GM21576 (cell line): ENCODE measurements around the gene DIS3.
"Not testable (repeated sequence)": the region's sequence is repeated elsewhere in the genome, so short reads cannot be mapped to it uniquely, and the experiment has no call there.

Experiments used
- ATAC-seq: cut with Tn5 transposase; IDR thresholded peaks from one replicate; pipeline ENCODE4 v1.9.1; 2021; ENCODE audit warnings: mild to moderate bottlenecking, moderate library complexity; ENCODE audit not compliant: unreplicated experiment

The DIS3 gene

GRCh38 chr13:72745260-72745659 is 36.4 kb downstream of the DIS3 start:
- ATAC-seq, result no peak

GRCh38 chr13:72740015-72740414 is 41.7 kb downstream of the DIS3 start:
- no peak for ATAC-seq

GRCh38 chr13:72737033-72737432 is 44.7 kb downstream of the DIS3 start:
- ATAC-seq, result no peak

- ATAC-seq, result no peak
Observed at GRCh38 chr13:72728290-72728605, 53.5 kb downstream of the DIS3 start.

DNA sequence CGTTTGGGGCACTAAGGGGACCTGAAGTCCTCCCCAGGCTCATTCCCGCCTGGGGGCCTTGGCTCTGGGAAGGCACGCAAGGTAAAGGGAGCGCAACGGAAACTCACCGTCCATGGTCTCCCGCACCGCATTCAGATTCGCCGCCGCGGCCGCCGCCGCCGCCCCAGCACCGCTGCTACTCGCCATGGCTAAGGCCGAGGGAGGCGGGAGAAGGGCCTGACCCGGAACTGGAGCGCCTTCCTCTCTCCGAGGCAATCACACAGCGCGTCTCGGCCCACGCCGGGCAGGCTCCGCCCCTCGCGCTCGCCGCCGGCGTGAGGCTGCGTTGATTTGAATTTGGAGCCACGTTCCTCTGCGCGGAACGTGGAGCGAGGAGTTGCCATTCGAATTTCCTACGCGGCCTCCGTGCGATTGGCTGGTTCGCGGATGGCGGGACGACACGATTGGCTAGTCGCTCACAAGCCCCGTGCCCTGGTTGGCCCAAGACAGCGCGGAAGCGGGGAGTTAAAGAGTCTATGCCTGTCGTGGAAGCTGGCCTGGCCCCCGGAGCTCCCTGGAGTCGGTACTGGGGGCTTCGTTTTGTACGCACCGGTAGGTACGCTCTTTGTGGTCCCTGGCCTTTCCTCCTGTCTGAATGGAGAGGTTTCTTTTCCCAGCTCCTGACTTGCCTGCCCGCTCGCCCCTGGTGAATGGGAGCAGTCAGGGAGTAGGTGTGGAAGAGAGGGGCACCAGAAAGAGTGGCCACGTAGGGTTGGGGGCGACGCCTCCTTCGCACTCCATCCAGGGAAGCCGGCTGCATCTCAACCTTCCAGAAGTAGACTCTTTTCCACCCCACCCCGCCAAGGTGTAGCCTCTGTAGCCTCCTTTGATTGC is 54.0 kb downstream of the DIS3 start, which contains the start of the genes BORA and MZT1:
BORA (plus strand) TSS at position 507 of the 873 bp plus-strand sequence. CDS start 1,018 bp downstream, outside the sequence.
MZT1 (minus strand) TSS at position 213 of the 873 bp plus-strand sequence; CDS start at position 186, 27 bp downstream.
- peak; percentile 91 for ATAC-seq

DNA sequence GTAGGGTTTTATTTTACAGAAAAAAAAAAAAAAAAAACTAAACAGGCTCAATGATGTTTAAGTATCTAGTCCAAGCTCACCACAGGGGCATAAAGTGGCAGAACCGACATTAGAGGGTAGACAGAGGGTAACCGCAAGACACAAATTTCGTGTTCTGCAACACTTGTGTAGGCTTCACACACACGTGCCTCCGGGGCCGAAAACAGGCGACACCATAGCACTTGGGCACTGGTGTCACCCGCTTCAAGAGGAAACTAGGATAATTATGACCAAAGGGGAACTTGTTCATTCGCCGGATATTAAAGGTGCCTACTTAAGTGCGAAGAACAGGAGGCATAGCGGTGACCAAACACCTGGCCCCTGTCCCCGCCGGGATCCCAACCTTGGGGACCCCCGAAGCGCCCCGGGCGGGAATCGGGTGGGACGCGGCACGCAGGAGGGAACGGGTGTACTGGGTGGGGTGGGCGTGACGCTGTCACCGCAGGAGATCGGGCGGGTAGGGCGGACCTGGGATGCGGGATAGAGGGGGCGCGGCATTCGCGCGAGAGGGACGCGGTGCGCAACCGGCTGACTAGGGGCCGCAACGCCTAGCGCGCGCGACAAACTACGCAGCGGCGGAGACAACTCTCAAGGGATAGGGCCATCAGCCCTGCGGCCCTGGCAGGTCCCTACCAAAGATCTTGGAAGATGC is 54.8 kb downstream of the DIS3 start:
- ATAC-seq, result peak; percentile 25

- ATAC-seq, result not testable (repeated sequence)
Observed at GRCh38 chr13:72726185-72726584, 55.5 kb downstream of the DIS3 start.

- no peak for ATAC-seq
Observed at GRCh38 chr13:72716776-72717175, 64.9 kb downstream of the DIS3 start.
